IPS-15b (cell line): ENCODE results near the gene CALML6.
A peak's percentile ranks its signal among the peaks of the same experiment; 100 is the strongest.

Experiments used
- H3K27me3 ChIP-seq: one replicate; pipeline ENCODE4 v1.6.1; 2013; ENCODE audit warnings: low read length; ENCODE audit not compliant: control insufficient read depth, insufficient read depth
- H3K36me3 ChIP-seq: one replicate; pipeline ENCODE4 v1.6.1; 2013; ENCODE audit warnings: low read length; ENCODE audit not compliant: control insufficient read depth, insufficient read depth
- H3K4me1 ChIP-seq: one replicate; pipeline ENCODE4 v1.6.1; 2013; ENCODE audit warnings: mild to moderate bottlenecking, low read length; ENCODE audit not compliant: control insufficient read depth, insufficient read depth
- H3K4me3 ChIP-seq: one replicate; pipeline ENCODE4 v1.5.1; 2013; ENCODE audit warnings: low read depth, low read length
- H3K9ac ChIP-seq: one replicate; pipeline ENCODE4 v1.6.1; 2013; ENCODE audit warnings: low read depth, mild to moderate bottlenecking, low read length
- H3K9me3 ChIP-seq: one replicate; pipeline ENCODE4 v1.6.1; 2013; ENCODE audit warnings: mild to moderate bottlenecking, low read length; ENCODE audit not compliant: control insufficient read depth, insufficient read depth

CALML6 gene

GRCh38 chr1:1917995-1918900 lies 3.2 kb downstream of the CALML6 start:
- Histone ChIP-seq H3K4me1 (no peaks in the 10 kb centered on the region), H3K9me3 (no peaks in the 10 kb centered on the region), H3K27me3 (peaks cover 2% of the 10 kb centered on the region), H3K4me3 (peak overlapping the region; percentile 59), H3K9ac (peak overlapping the region; percentile 65), H3K36me3 (no peaks in the 10 kb centered on the region)

- H3K36me3 ChIP-seq: no peaks in the 10 kb centered on the region
- H3K9ac ChIP-seq: peak within 1 kb of the TSS; percentile 65
- H3K4me1 ChIP-seq: no peaks in the 10 kb centered on the region
Observed at GRCh38 chr1:1918901-1919303, 3.8 kb downstream of the CALML6 start, which contains the start of gene TMEM52. Gene TMEM52 (minus strand): TSS chr1:1919279. CDS start chr1:1919265, 14 bp downstream.

GRCh38 chr1:1919304-1920056 lies 4.4 kb downstream of the CALML6 start:
- no peaks in the 10 kb centered on the region for H3K9me3 ChIP-seq
- peak overlapping the region; percentile 59 for H3K4me3 ChIP-seq
- no peaks in the 10 kb centered on the region for H3K4me1 ChIP-seq
- H3K27me3 ChIP-seq: peaks cover 2% of the 10 kb centered on the region
- no peak overlapping the region for H3K9ac ChIP-seq
- no peaks in the 10 kb centered on the region for H3K36me3 ChIP-seq

More at GRCh38 chr1:1918901-1919303, 3.8 kb downstream of the CALML6 start, which contains the start of gene TMEM52:
- Histone ChIP-seq H3K27me3 (peaks cover 2% of the 10 kb centered on the region), H3K9me3 (no peaks in the 10 kb centered on the region), H3K4me3 (peak within 1 kb of the TSS; percentile 59)

GRCh38 chr1:1920057-1920607 lies 5.1 kb downstream of the CALML6 start:
- Histone ChIP-seq H3K36me3 (no peaks in the 10 kb centered on the region), H3K9ac (no peak overlapping the region), H3K27me3 (peaks cover 2% of the 10 kb centered on the region), H3K9me3 (no peaks in the 10 kb centered on the region), H3K4me1 (no peaks in the 10 kb centered on the region), H3K4me3 (peak overlapping the region; percentile 41)

GRCh38 chr1:1920608-1921458 lies 5.8 kb downstream of the CALML6 start:
- H3K36me3 ChIP-seq: no peaks in the 10 kb centered on the region
- no peaks in the 10 kb centered on the region for H3K9me3 ChIP-seq
- H3K4me1 ChIP-seq: no peaks in the 10 kb centered on the region
- H3K4me3 ChIP-seq: no peak overlapping the region
- H3K27me3 ChIP-seq: peaks cover 2% of the 10 kb centered on the region
- no peak overlapping the region for H3K9ac ChIP-seq

- H3K4me1 ChIP-seq: no peaks in the 10 kb centered on the region
- no peaks in the 10 kb centered on the region for H3K9me3 ChIP-seq
- H3K27me3 ChIP-seq: peaks cover 2% of the 10 kb centered on the region
- H3K4me3 ChIP-seq: no peak overlapping the region
- no peak overlapping the region for H3K9ac ChIP-seq
- no peaks in the 10 kb centered on the region for H3K36me3 ChIP-seq
Observed at GRCh38 chr1:1921459-1921862, 6.4 kb downstream of the CALML6 start.

- H3K9me3 ChIP-seq: no peaks in the 10 kb centered on the region
- H3K4me1 ChIP-seq: no peaks in the 10 kb centered on the region
- peaks cover 2% of the 10 kb centered on the region for H3K27me3 ChIP-seq
Observed at GRCh38 chr1:1921901-1922701, 7.0 kb downstream of the CALML6 start.

GRCh38 chr1:1922702-1922955 lies 7.6 kb downstream of the CALML6 start:
- Histone ChIP-seq H3K4me1 (no peaks in the 10 kb centered on the region), H3K36me3 (no peaks in the 10 kb centered on the region), H3K27me3 (peaks cover 2% of the 10 kb centered on the region), H3K9me3 (no peaks in the 10 kb centered on the region), H3K4me3 (no peak overlapping the region), H3K9ac (no peak overlapping the region)

More at GRCh38 chr1:1921901-1922701, 7.0 kb downstream of the CALML6 start:
- H3K36me3 ChIP-seq: no peaks in the 10 kb centered on the region
- no peak overlapping the region for H3K9ac ChIP-seq
- no peak overlapping the region for H3K4me3 ChIP-seq

- H3K9ac ChIP-seq: no peak overlapping the region
- no peak overlapping the region for H3K4me3 ChIP-seq
- no peaks in the 10 kb centered on the region for H3K4me1 ChIP-seq
- no peaks in the 10 kb centered on the region for H3K9me3 ChIP-seq
- no peaks in the 10 kb centered on the region for H3K36me3 ChIP-seq
- peaks cover 2% of the 10 kb centered on the region for H3K27me3 ChIP-seq
Observed at GRCh38 chr1:1922956-1923833, 8.1 kb downstream of the CALML6 start.

- Histone ChIP-seq H3K4me1 (no peaks in the 10 kb centered on the region), H3K9me3 (no peaks in the 10 kb centered on the region), H3K27me3 (no peaks in the 10 kb centered on the region), H3K9ac (no peak overlapping the region), H3K36me3 (no peaks in the 10 kb centered on the region), H3K4me3 (no peak overlapping the region)
Observed at GRCh38 chr1:1924386-1924785, 9.3 kb downstream of the CALML6 start.
